Keratinocyte (primary cell): ENCODE results near the gene CELSR3. TPM values are rescaled to one million over a fixed set of nuclear protein-coding genes. Genes with fewer than 3 reads are reported as not detected.

Experiments used
- DNase-seq: peaks from one replicate; pipeline ENCODE4 v3.0.0-alpha.2; 2011; ENCODE audit warnings: low read depth, missing footprints, low spot score
- FAIRE-seq: peaks from 2 replicates; lab custom pipeline; 2011; peaks lifted over from hg19 to GRCh38; lab: Jason Lieb, UNC
- H2AFZ ChIP-seq: 2 replicates; pipeline ENCODE4 v1.6.0; 2012; ENCODE audit warnings: low read length, control low read depth, inconsistent platforms; ENCODE audit not compliant: control insufficient read depth
- H3K27ac ChIP-seq: 2 replicates; pipeline ENCODE4 v1.5.1; 2011; ENCODE audit warnings: low read length; ENCODE audit not compliant: control insufficient read depth, insufficient read depth
- H3K27me3 ChIP-seq: 3 replicates; pipeline ENCODE4 v1.6.0; 2011; ENCODE audit warnings: low read length; ENCODE audit not compliant: control insufficient read depth, insufficient read depth; ENCODE audit errors: extremely low read depth
- H3K36me3 ChIP-seq, 2 experiments: 2 replicates in 1 of 2; 3 replicates in 1 of 2; pipeline ENCODE4 v1.5.1; 2011; ENCODE audit warnings: low read length in 2 of 2, mild to moderate bottlenecking in 1 of 2; ENCODE audit not compliant: control insufficient read depth in 2 of 2, insufficient read depth in 2 of 2; ENCODE audit errors: extremely low read depth in 1 of 2
- H3K4me1 ChIP-seq: 3 replicates; pipeline ENCODE4 v1.5.1; 2011; ENCODE audit warnings: low read length; ENCODE audit not compliant: control insufficient read depth, insufficient read depth; ENCODE audit errors: extremely low read depth
- H3K4me2 ChIP-seq: 3 replicates; pipeline ENCODE4 v1.6.0; 2011; ENCODE audit warnings: low read depth, low read length; ENCODE audit not compliant: control insufficient read depth, insufficient read depth; ENCODE audit errors: extremely low read depth
- H3K4me3 ChIP-seq, 3 experiments: fragments of 200-600 bp in 1 of 3; sonication (generic) in 1 of 3; 2 replicates in 2 of 3; 3 replicates in 1 of 3; pipeline ENCODE4 v1.5.1; 2011 to 2016; ENCODE audit warnings: low read length in 3 of 3, mild to moderate bottlenecking in 3 of 3, control low read depth in 2 of 3, inconsistent platforms in 1 of 3, low read depth in 1 of 3, mixed read lengths in 1 of 3, mixed run types in 1 of 3, moderate library complexity in 1 of 3; ENCODE audit not compliant: control insufficient read depth in 2 of 3, insufficient read depth in 2 of 3; ENCODE audit errors: extremely low read depth in 1 of 3
- H3K79me2 ChIP-seq: 2 replicates; pipeline ENCODE4 v1.6.0; 2012; ENCODE audit warnings: low read length; ENCODE audit not compliant: control insufficient read depth, insufficient read depth
- H3K9ac ChIP-seq: 3 replicates; pipeline ENCODE4 v1.6.0; 2011; ENCODE audit warnings: low read length; ENCODE audit not compliant: control insufficient read depth, insufficient read depth; ENCODE audit errors: extremely low read depth
- H3K9me1 ChIP-seq: 3 replicates; pipeline ENCODE4 v1.6.0; 2011; ENCODE audit warnings: low read length; ENCODE audit not compliant: control insufficient read depth, insufficient read depth; ENCODE audit errors: extremely low read depth
- H3K9me3 ChIP-seq: 2 replicates; pipeline ENCODE4 v1.5.1; 2012; ENCODE audit warnings: low read depth, low read length; ENCODE audit not compliant: control insufficient read depth
- H4K20me1 ChIP-seq: 3 replicates; pipeline ENCODE4 v1.6.0; 2011; ENCODE audit warnings: low read length; ENCODE audit not compliant: control insufficient read depth, insufficient read depth; ENCODE audit errors: extremely low read depth
- EZH2 ChIP-seq: IDR thresholded peaks from one replicate; pipeline ENCODE4 v1.6.1; 2012; ENCODE audit warnings: inconsistent platforms, mild to moderate bottlenecking, low read length, moderate library complexity
- dilution Hi-C: fragments of 300-500 bp; cut with MboI; formaldehyde crosslinking; loops from one replicate; pipeline ENCODE4 v1.7.0; 2020; ENCODE audit warnings: low sequenced_read_pairs; ENCODE audit not compliant: extremely low pct_ligation_motif_present
- polyA plus RNA-seq, 5 experiments: library from polyadenylated mRNA; depleted of rRNA in 3 of 5; stranded (reverse) in 3 of 5; stranded (forward) in 1 of 5; unstranded in 1 of 5; fragments of >200 nt; gene quantifications; 1 replicate in 1 of 5; 2 replicates in 3 of 5; 3 replicates in 1 of 5; pipeline versions ENCODE4 v1.2.1 to v1.2.3, GENCODE V29; 2011 to 2012; ENCODE audit warnings: missing spikeins in 2 of 5, low read depth in 1 of 5, low replicate concordance in 1 of 5
- TF ChIP-seq, protein P1 (sequence below), 3 experiments: IDR thresholded peaks in 1 of 3; conservative IDR thresholded peaks in 1 of 3; optimal IDR thresholded peaks in 1 of 3; 2 replicates in 2 of 3; 3 replicates in 1 of 3; pipeline versions ENCODE3 to v1.5.1; 2011; ENCODE audit warnings: low read length in 3 of 3, mild to moderate bottlenecking in 3 of 3, moderate library complexity in 2 of 3, control low read depth in 1 of 3, inconsistent platforms in 1 of 3; ENCODE audit not compliant: insufficient read depth in 2 of 3; ENCODE audit errors: extremely low read depth in 1 of 3

The CELSR3 gene
- polyA plus RNA-seq, 1 donor (not counting 4 experiments of a cell fraction or from before 2014, with no cell fraction given), result 0.25 TPM

DNA sequence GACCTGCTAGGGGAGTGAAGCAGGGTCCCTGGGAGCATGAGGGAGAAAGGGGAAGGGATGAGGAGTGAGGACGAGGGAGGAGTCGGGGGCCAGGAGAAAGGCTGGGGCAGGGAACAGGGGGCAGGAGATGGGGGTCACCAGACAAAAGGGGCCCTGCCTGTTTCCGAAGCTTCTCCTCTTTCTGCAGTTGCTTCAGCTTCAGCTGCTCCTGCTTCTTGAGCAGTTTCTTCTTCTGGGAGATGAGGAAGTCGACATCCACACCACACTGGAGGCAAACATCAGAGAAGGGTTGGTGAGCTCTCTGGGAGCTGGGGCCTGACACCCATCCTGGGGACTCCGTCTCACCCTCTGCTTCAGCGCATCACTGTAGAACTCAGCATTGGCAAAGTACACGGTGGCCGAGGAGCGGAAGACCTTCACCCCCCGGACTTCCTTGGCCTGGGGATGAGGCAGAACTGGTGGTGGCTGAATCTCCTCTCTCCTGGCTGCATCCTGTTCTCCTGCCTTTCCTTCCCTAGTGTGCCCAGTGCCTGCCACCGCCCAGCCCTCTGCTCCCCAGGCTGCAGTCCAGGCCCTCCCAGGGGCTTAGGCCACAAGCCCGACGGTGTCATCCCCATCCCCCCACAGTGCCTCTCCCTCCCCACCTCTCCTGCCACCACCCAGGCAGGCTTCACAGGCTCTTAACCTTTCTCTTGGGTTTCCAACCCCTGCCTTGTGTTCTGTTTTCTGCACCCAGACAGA lies 34.2 kb downstream of the CELSR3 start:
- DNase-seq, result no peak
- Histone ChIP-seq H3K27ac (no peak overlapping the region), H2AFZ (no peak overlapping the region), H3K36me3 (peaks cover 45 to 53% of the 10 kb centered on the region in 2 experiments), H3K79me2 (peaks cover under 1% of the 10 kb centered on the region), H4K20me1 (no peaks in the 10 kb centered on the region), H3K4me2 (no peak overlapping the region), H3K27me3 (no peaks in the 10 kb centered on the region), H3K4me3 (no peak overlapping the region), H3K9me1 (peaks cover under 1% of the 10 kb centered on the region), H3K9ac (no peak overlapping the region), H3K9me3 (no peaks in the 10 kb centered on the region), H3K4me1 (no peaks in the 10 kb centered on the region)
- dilution Hi-C loops, result no loop called here
- TF ChIP-seq, protein P1, sequence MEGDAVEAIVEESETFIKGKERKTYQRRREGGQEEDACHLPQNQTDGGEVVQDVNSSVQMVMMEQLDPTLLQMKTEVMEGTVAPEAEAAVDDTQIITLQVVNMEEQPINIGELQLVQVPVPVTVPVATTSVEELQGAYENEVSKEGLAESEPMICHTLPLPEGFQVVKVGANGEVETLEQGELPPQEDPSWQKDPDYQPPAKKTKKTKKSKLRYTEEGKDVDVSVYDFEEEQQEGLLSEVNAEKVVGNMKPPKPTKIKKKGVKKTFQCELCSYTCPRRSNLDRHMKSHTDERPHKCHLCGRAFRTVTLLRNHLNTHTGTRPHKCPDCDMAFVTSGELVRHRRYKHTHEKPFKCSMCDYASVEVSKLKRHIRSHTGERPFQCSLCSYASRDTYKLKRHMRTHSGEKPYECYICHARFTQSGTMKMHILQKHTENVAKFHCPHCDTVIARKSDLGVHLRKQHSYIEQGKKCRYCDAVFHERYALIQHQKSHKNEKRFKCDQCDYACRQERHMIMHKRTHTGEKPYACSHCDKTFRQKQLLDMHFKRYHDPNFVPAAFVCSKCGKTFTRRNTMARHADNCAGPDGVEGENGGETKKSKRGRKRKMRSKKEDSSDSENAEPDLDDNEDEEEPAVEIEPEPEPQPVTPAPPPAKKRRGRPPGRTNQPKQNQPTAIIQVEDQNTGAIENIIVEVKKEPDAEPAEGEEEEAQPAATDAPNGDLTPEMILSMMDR (optimal IDR thresholded peaks at IDR 0.05 in 1 of 3, IDR thresholded peaks at IDR 0.05 in 1 of 3, conservative IDR thresholded peaks at IDR 0.05 in 1 of 3; ENCODE audit: extremely low read depth in 1 of 3, insufficient read depth in 2 of 3, low read length in 3 of 3), result no peak
- no peak for TF ChIP-seq EZH2
- no peak for FAIRE-seq

DNA sequence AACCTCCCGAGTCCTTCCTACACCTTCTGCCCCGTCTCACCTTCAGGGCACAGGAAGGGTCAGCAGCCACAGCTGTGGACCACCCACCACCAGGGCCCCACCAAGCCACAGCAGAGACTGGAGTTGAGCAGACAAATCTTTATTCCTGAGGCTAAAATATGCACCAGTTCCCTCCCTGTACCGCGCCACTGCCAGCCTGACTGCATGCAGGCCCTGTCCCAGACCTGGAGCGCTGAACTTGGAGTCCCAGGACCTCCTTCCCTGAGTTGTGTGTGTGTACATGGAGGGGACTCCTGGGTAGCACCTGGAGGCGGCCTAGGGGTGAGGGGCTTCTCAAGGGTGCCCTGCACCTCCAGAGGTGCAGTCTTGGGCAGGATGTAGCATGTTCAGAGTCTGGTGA lies 37.1 kb downstream of the CELSR3 start:
- Histone ChIP-seq H3K4me1 (no peaks in the 10 kb centered on the region), H3K27me3 (no peaks in the 10 kb centered on the region), H3K9ac (no peak overlapping the region), H2AFZ (no peak overlapping the region), H3K36me3 (peaks cover 29 to 38% of the 10 kb centered on the region in 2 experiments), H3K4me3 (no peak overlapping the region), H3K79me2 (no peaks in the 10 kb centered on the region), H3K4me2 (no peak overlapping the region), H3K9me1 (no peaks in the 10 kb centered on the region), H4K20me1 (no peaks in the 10 kb centered on the region), H3K9me3 (no peaks in the 10 kb centered on the region), H3K27ac (no peak overlapping the region)
- DNase-seq, result no peak
- dilution Hi-C loops, result no loop called here
- FAIRE-seq, result no peak
- TF ChIP-seq EZH2, result no peak
- TF ChIP-seq, protein P1 (optimal IDR thresholded peaks at IDR 0.05 in 1 of 3, IDR thresholded peaks at IDR 0.05 in 1 of 3, conservative IDR thresholded peaks at IDR 0.05 in 1 of 3; ENCODE audit: extremely low read depth in 1 of 3, insufficient read depth in 2 of 3, low read length in 3 of 3), result no peak
